PC-3 (cell line): ENCODE data around the gene UROD. TPM values are rescaled to one million over a fixed set of nuclear protein-coding genes. Genes with fewer than 3 reads are reported as not detected.

ENCODE experiments used
- ATAC-seq: fragments of 200-7000 bp; cut with Tn5 transposase; 2 replicates; pipeline ENCODE4 v1.9.1; 2020; ENCODE audit warnings: mild to moderate bottlenecking, moderate library complexity
- BruUV-seq: library from RNA; stranded (reverse); fragments of 400-500 nt; replicated peaks from 2 replicates; lab custom pipeline; 2021; lab: Mats Ljungman, UMichigan
- CTCF ChIA-PET: fragments of 300-600 bp; sonication (Branson Sonifier 250); formaldehyde crosslinking; loops from one replicate; lab custom pipeline; 2022; ENCODE audit warnings: antibody characterized with exemption; lab: Charles Lee
- POLR2A ChIA-PET: fragments of 300-600 bp; sonication (Branson Sonifier 250); formaldehyde crosslinking; loops from one replicate; lab custom pipeline; 2022; ENCODE audit warnings: antibody characterized with exemption; ENCODE audit not compliant: unreplicated experiment; lab: Charles Lee
- DNase-seq: peaks from one replicate; pipeline ENCODE4 v3.0.0-alpha.2; 2015
- H2AFZ ChIP-seq: fragments of 300-600 bp; sonication (generic); 2 replicates; pipeline ENCODE4 v1.6.0; 2016; ENCODE audit warnings: antibody characterized with exemption, low read length
- H3F3A ChIP-seq: fragments of 300-600 bp; sonication (generic); one replicate; pipeline ENCODE4 v1.6.0; 2017; ENCODE audit warnings: antibody characterized with exemption, low read length, control low read depth, mild to moderate bottlenecking; ENCODE audit not compliant: unreplicated experiment
- H3K27ac ChIP-seq: fragments of 300-600 bp; sonication (generic); 2 replicates; pipeline ENCODE4 v1.5.1; 2016; ENCODE audit warnings: mild to moderate bottlenecking, low read length
- H3K27me3 ChIP-seq: fragments of 300-600 bp; sonication (generic); 2 replicates; pipeline ENCODE4 v1.6.1; 2016; ENCODE audit warnings: low read length, mixed read lengths
- H3K36me3 ChIP-seq: fragments of 300-600 bp; sonication (generic); 2 replicates; pipeline ENCODE4 v1.6.1; 2016; ENCODE audit warnings: low read depth, mixed run types, low read length, mixed read lengths
- H3K4me1 ChIP-seq: fragments of 300-600 bp; sonication (generic); 2 replicates; pipeline ENCODE4 v1.5.1; 2016; ENCODE audit warnings: low read length; ENCODE audit not compliant: insufficient read depth
- H3K4me2 ChIP-seq: fragments of 300-600 bp; sonication (generic); 2 replicates; pipeline ENCODE4 v1.6.0; 2016; ENCODE audit warnings: low read length
- H3K4me3 ChIP-seq: fragments of 300-600 bp; sonication (generic); 2 replicates; pipeline ENCODE4 v1.5.1; 2016; ENCODE audit warnings: mild to moderate bottlenecking, low read length, mixed read lengths
- H3K79me2 ChIP-seq: fragments of 300-600 bp; sonication (generic); 2 replicates; pipeline ENCODE4 v1.6.1; 2017; ENCODE audit warnings: low read length, mixed read lengths
- H3K9ac ChIP-seq: fragments of 300-600 bp; sonication (generic); 2 replicates; pipeline ENCODE4 v1.6.0; 2016; ENCODE audit warnings: mild to moderate bottlenecking, low read length
- H3K9me2 ChIP-seq: fragments of 300-600 bp; sonication (generic); replicated peaks from 2 replicates; pipeline ENCODE4 v1.6.1; 2016; ENCODE audit warnings: mixed run types, low read length, mixed read lengths
- H3K9me3 ChIP-seq: fragments of 300-600 bp; sonication (generic); 2 replicates; pipeline ENCODE4 v1.6.1; 2016; ENCODE audit warnings: low read length, mixed read lengths
- H4K20me1 ChIP-seq: fragments of 300-600 bp; sonication (generic); 2 replicates; pipeline ENCODE4 v1.6.1; 2016; ENCODE audit warnings: low read length, mixed read lengths
- EZH2 ChIP-seq: fragments of 300-600 bp; sonication (generic); IDR thresholded peaks from one replicate; pipeline ENCODE4 v1.6.1; 2017; ENCODE audit warnings: antibody characterized with exemption, mild to moderate bottlenecking, low read length; ENCODE audit not compliant: unreplicated experiment
- EZH2phosphoT487 ChIP-seq: fragments of 300-600 bp; sonication (generic); IDR thresholded peaks from 2 replicates; pipeline ENCODE4 v1.6.1; 2018; ENCODE audit warnings: mild to moderate bottlenecking, antibody characterized with exemption, low read length, borderline replicate concordance
- intact Hi-C: fragments of 100-400 bp; cut with micrococcal nuclease; formaldehyde crosslinking; loops from 2 replicates; pipeline ENCODE4 v1.9.0; 2023
- total RNA-seq: library from RNA; depleted of rRNA; stranded (reverse); fragments of >200 nt; gene quantifications from 2 replicates; pipeline ENCODE4 v1.2.3, GENCODE V29; 2014
- TF ChIP-seq, protein P1 (sequence below): fragments of 300-600 bp; sonication (generic); conservative IDR thresholded peaks from 2 replicates; pipeline ENCODE4 v1.5.1; 2017; ENCODE audit warnings: antibody characterized with exemption, low read depth, mild to moderate bottlenecking, low read length

The UROD gene
- total RNA-seq, 1 experiment from 2014 or later: 168 TPM

DNA sequence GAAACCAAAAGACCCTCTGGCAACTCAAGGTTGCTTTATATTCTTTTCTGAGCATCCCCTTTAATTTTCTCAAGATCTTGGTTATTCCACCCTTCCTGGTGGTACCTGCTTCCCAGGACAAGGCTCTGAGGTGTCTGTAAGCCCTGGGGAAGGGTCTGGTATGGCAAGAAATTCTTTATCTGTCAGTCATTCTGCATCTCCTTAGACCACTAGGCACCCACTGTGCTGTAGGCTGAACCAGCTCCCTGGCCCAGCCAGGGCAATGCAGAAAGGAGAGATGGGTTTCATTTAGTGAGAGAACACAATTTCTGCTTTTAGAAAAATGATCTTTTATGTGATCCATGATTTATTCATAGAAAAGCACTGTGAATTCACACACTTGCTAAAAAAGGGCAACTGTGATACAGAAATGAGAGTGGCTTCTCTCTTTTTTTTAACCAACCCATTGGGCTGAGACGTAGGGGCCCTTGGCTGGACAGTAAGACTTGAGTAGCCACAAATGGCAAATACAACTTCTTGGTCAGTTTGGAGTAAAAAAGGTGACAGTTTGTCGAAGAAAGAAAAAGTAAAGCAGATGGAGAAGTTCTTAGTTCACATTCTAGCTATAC lies 4.1 kb downstream of the UROD start:
- peaks cover 14% of the 10 kb centered on the region for H3K79me2 ChIP-seq
- peaks cover 18% of the 10 kb centered on the region for H3K4me1 ChIP-seq
- H3K4me3 ChIP-seq: no peak overlapping the region
- TF ChIP-seq EZH2phosphoT487: no peak
- TF ChIP-seq EZH2: no peak
- H3K36me3 ChIP-seq: no peaks in the 10 kb centered on the region
- H3F3A ChIP-seq: no peaks in the 10 kb centered on the region
- no peaks in the 10 kb centered on the region for H3K9me2 ChIP-seq
- intact Hi-C loops: no loop called here
- H4K20me1 ChIP-seq: no peaks in the 10 kb centered on the region
- H3K9me3 ChIP-seq: no peaks in the 10 kb centered on the region
- H3K27me3 ChIP-seq: no peaks in the 10 kb centered on the region
- no peak overlapping the region for H3K9ac ChIP-seq
- no peak overlapping the region for H2AFZ ChIP-seq
- POLR2A ChIA-PET: no interaction called here
- ATAC-seq (no peak), DNase-seq (no peak)
- CTCF ChIA-PET: no interaction called here
- no peak overlapping the region for H3K27ac ChIP-seq
- no TSS peak for BruUV-seq
- no peak overlapping the region for H3K4me2 ChIP-seq

DNA sequence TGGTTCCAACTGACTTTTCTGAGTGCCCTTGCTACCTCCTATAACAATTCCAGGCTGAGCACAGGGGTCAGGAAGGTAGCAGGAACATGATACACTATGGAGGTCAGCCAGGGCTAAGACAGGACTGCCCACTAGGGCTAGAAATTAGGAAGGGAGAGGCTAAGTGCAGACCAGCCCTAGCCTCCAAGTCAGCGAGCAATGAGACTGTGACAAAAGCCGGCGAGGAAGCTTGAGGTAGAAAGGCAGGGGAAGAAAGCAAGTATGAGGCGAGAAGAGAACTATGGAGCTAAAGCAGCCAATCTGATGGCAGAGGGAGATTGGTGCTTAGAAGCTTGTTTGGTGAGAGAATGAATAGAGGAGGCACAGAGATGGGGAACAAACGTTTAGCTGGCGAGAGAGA lies 4.7 kb downstream of the UROD start:
- H3K79me2 ChIP-seq: peaks cover 14% of the 10 kb centered on the region
- POLR2A ChIA-PET: no interaction called here
- DNase-seq (no peak), ATAC-seq (no peak)
- no peak overlapping the region for H3K4me3 ChIP-seq
- H3K4me2 ChIP-seq: no peak overlapping the region
- H4K20me1 ChIP-seq: no peaks in the 10 kb centered on the region
- H3K9ac ChIP-seq: no peak overlapping the region
- no peaks in the 10 kb centered on the region for H3K9me3 ChIP-seq
- intact Hi-C loops: no loop called here
- TF ChIP-seq EZH2 (no peak), EZH2phosphoT487 (no peak)
- H3K4me1 ChIP-seq: peaks cover 13% of the 10 kb centered on the region
- H3F3A ChIP-seq: no peaks in the 10 kb centered on the region
- BruUV-seq: no TSS peak
- CTCF ChIA-PET: no interaction called here
- no peak overlapping the region for H2AFZ ChIP-seq
- no peaks in the 10 kb centered on the region for H3K36me3 ChIP-seq
- no peak overlapping the region for H3K27ac ChIP-seq
- no peaks in the 10 kb centered on the region for H3K9me2 ChIP-seq
- H3K27me3 ChIP-seq: no peaks in the 10 kb centered on the region

DNA sequence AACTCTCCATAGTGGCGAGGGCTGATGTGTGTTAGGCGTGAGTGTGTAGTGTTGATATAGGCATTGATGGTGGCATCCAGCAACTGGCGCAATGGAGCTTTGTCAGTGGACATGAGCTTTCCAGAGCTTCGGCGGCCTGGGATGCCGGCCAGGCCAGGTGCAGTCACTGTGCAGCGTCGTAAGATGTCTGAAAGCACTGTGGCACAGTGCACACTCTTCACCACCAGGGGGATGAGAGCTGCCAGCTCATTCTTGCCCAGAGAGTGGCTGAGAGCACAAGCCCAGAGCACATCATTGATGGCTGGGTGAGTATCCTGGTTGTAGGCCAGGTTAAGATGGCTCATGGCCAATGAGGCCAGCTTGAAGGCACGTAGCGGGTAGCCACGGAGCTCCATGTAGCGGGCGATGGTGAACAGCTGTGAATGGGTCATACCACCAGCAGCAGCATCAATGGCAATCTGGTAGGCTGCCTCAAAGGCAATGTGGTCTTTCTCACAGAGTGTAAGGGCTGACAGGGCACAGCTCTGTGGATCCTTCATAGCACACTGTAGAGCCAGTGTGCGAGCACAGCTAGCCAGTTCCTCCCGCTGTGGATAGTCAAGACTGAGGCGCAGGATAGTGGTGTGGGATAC lies 6.7 kb downstream of the UROD start:
- intact Hi-C loops: loop anchor here (1.0 kb wide), 3 partner anchors 185 to 282 kb away; no protein-coding TSS in a partner anchor
- Histone ChIP-seq H3K9me3 (no peaks in the 10 kb centered on the region), H3K4me3 (no peak overlapping the region), H3K36me3 (no peaks in the 10 kb centered on the region), H3K9ac (no peak overlapping the region), H3K27me3 (no peaks in the 10 kb centered on the region), H4K20me1 (no peaks in the 10 kb centered on the region), H3K4me2 (no peak overlapping the region; the same call in 1 of the 2 replicates), H2AFZ (peak overlapping the region; percentile 79), H3K27ac (no peak overlapping the region), H3K79me2 (peaks cover 4% of the 10 kb centered on the region), H3K9me2 (no peaks in the 10 kb centered on the region), H3K4me1 (0 out of 2 replicates have a peak, but pooled peaks cover 2% of the 10 kb centered on the region), H3F3A (no peaks in the 10 kb centered on the region)
- ATAC-seq: peak; percentile 94
- TF ChIP-seq, protein P1, sequence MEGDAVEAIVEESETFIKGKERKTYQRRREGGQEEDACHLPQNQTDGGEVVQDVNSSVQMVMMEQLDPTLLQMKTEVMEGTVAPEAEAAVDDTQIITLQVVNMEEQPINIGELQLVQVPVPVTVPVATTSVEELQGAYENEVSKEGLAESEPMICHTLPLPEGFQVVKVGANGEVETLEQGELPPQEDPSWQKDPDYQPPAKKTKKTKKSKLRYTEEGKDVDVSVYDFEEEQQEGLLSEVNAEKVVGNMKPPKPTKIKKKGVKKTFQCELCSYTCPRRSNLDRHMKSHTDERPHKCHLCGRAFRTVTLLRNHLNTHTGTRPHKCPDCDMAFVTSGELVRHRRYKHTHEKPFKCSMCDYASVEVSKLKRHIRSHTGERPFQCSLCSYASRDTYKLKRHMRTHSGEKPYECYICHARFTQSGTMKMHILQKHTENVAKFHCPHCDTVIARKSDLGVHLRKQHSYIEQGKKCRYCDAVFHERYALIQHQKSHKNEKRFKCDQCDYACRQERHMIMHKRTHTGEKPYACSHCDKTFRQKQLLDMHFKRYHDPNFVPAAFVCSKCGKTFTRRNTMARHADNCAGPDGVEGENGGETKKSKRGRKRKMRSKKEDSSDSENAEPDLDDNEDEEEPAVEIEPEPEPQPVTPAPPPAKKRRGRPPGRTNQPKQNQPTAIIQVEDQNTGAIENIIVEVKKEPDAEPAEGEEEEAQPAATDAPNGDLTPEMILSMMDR: peak; percentile 84
- TF ChIP-seq EZH2 (no peak), EZH2phosphoT487 (no peak)
- CTCF ChIA-PET: interaction anchor here (0.6 to 1.6 kb wide), 6 partner anchors 146 to 472 kb away, joined by 3 to 38 read pairs (median 4); partner anchors contain the start of gene TESK2
- BruUV-seq: no TSS peak
- peak; percentile 87 for DNase-seq
- POLR2A ChIA-PET: interaction anchor here (0.6 kb wide), 1 partner anchor 285 kb away, joined by 8 read pairs; no protein-coding TSS in a partner anchor
